NB4 (cell line): Measurements from ENCODE around the gene TRIM68.

ENCODE experiments used
- POLR2A ChIP-seq: IDR thresholded peaks from 2 replicates; pipeline ENCODE4 v1.6.1; 2011; ENCODE audit warnings: mild to moderate bottlenecking; ENCODE audit not compliant: insufficient read length; ENCODE audit errors: extremely low read depth
- TF ChIP-seq, protein P1 (sequence below): IDR thresholded peaks from 2 replicates; pipeline ENCODE4 v1.6.1; 2011; ENCODE audit warnings: low read depth, low read length

DNA sequence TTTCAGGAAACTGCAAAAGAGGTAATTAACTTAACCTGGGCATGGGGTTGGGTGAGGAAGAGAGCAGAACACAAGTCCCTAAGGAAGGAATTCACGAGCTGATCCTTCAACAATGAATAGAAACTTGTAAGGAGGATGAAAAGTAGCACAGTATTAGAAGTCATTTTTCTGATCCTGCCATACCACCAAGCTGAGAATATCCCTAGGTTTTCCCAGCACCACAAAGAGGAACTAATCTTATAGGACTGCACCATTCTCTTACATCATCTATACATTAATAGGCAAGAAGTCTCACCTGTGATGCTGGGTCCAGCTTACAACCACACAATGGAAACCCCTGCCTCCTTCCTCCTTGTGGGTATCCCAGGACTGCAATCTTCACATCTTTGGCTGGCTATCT is 14.3 kb downstream of the TRIM68 start, which contains the start of gene OR52I1:
- TF ChIP-seq, protein P1, sequence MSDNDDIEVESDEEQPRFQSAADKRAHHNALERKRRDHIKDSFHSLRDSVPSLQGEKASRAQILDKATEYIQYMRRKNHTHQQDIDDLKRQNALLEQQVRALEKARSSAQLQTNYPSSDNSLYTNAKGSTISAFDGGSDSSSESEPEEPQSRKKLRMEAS, result no peak
- TF ChIP-seq POLR2A, result no peak
